Cardiac muscle cell (in vitro differentiated cells and primary cell): ENCODE measurements around the gene MAST4. TPM values are rescaled to one million over a fixed set of nuclear protein-coding genes. Genes with fewer than 3 reads are reported as not detected.
A peak's percentile ranks its signal among the peaks of the same experiment; 100 is the strongest.

Experiments
- DNase-seq, 2 donors: peaks; one replicate each; pipeline versions ENCODE4 v3.0.0 to v3.0.0-alpha.2; 2010 to 2017; ENCODE audit warnings: low read depth in 1 of 2, low spot score in 1 of 2
- H3K27ac ChIP-seq: fragments of 200-600 bp; sonication (generic); 2 replicates; pipeline ENCODE4 v1.5.1; 2016
- H3K27me3 ChIP-seq: fragments of 200-600 bp; sonication (generic); 2 replicates; pipeline ENCODE4 v1.6.0; 2016; ENCODE audit warnings: control low read depth
- H3K36me3 ChIP-seq: fragments of 200-600 bp; sonication (generic); 2 replicates; pipeline ENCODE4 v1.5.1; 2016; ENCODE audit warnings: control low read depth
- H3K4me1 ChIP-seq: fragments of 200-600 bp; sonication (generic); 2 replicates; pipeline ENCODE4 v1.8.1; 2017; ENCODE audit warnings: low read depth, mild to moderate bottlenecking, mixed run types
- H3K4me3 ChIP-seq: fragments of 200-600 bp; sonication (generic); 2 replicates; pipeline ENCODE4 v1.5.1; 2016; ENCODE audit warnings: mild to moderate bottlenecking
- H3K9me3 ChIP-seq: fragments of 200-600 bp; sonication (generic); 2 replicates; pipeline ENCODE4 v1.5.1; 2017; ENCODE audit warnings: low read depth, mild to moderate bottlenecking, control low read depth
- CTCF ChIP-seq: IDR thresholded peaks from 2 replicates; pipeline ENCODE4 v1.5.1; 2012; ENCODE audit warnings: low read depth, mild to moderate bottlenecking, low read length
- polyA plus RNA-seq: library from polyadenylated mRNA; unstranded; fragments of >200 nt; fragmentation: Nextera tagmentation; extraction: Ambion mirVana; gene quantifications from 2 replicates; pipeline ENCODE4 v1.2.1, GENCODE V29; 2016
- total RNA-seq: library from RNA; depleted of rRNA; stranded (reverse); fragments of >200 nt; gene quantifications from 2 replicates; pipeline ENCODE4 v1.2.3, GENCODE V29; 2016

The MAST4 gene
- total and polyA plus RNA-seq, 2 experiments from 2014 or later: 33.1 to 58.0 TPM

DNA sequence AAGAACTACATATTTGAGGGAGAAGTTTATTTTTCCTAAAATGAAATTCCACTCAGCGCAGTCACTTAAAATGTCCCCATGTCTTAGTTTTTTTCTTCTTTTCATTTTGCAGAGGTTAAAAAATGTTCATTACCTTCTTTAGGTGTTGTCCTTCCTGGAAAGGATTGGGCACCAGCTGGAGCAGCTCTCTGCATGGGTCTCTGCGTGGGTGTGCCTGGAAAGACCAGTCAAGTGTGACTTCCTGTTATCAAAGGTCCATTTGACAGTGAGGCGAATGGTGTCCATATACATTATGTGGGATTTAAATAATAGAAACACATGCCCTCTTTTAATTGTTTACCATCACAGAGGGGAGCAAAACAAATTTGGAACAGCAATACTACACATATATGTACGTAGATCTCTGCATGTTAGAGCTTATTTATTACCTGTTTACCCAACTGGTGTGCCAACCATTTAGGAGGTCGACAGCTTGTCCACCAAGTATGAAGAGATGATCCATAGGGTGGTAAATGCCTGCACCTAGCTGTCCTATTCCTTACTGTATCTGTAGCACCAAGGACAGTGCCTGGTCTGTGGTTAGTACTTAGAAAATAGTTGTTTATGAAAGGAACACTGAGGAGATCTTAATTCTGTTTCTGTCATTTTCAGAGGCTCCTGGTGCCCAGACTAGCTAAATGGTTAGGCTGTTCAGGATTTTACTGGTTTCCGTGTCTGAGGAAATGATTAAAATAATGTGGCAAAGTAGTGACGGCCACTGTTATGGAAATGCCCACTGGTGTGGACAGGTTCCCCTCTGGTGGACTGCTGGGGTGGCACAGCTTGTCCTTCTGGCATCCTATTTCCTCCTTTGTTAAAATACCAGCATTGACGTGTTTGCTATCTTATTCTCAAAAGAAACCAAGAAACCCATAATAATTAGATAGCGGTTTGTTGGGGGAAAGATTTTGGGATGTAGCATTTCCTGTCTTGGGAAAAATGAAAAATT is 200.4 kb downstream of the MAST4 start:
- DNase-seq: peak in 1 of 2 donors; percentile 27
- no peaks in the 10 kb centered on the region for H3K9me3 ChIP-seq
- TF ChIP-seq CTCF: peak; percentile 39
- no peaks in the 10 kb centered on the region for H3K4me1 ChIP-seq
- H3K36me3 ChIP-seq: no peaks in the 10 kb centered on the region
- H3K27me3 ChIP-seq: no peaks in the 10 kb centered on the region
- no peak overlapping the region for H3K27ac ChIP-seq
- H3K4me3 ChIP-seq: no peak overlapping the region

DNA sequence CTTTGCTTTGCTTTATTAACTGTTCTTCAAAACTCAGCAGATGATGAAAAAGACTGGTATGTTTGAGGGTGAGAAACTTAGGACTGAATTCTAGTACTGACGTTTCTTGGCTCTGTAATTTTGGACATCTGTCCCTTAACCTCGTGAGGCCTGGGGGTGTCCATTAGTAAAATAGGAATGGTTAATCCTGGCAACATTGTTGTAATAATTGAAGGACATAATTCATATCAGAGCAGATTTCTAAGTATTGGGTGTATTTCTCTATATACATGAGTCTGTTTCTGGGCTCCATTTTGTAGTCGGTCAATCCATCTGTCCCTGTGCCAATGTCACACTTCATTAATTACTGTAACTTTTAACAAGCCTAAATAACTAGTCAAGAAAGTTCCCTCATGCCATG is 206.7 kb downstream of the MAST4 start:
- no peak overlapping the region for H3K4me3 ChIP-seq
- no peak for TF ChIP-seq CTCF

DNA sequence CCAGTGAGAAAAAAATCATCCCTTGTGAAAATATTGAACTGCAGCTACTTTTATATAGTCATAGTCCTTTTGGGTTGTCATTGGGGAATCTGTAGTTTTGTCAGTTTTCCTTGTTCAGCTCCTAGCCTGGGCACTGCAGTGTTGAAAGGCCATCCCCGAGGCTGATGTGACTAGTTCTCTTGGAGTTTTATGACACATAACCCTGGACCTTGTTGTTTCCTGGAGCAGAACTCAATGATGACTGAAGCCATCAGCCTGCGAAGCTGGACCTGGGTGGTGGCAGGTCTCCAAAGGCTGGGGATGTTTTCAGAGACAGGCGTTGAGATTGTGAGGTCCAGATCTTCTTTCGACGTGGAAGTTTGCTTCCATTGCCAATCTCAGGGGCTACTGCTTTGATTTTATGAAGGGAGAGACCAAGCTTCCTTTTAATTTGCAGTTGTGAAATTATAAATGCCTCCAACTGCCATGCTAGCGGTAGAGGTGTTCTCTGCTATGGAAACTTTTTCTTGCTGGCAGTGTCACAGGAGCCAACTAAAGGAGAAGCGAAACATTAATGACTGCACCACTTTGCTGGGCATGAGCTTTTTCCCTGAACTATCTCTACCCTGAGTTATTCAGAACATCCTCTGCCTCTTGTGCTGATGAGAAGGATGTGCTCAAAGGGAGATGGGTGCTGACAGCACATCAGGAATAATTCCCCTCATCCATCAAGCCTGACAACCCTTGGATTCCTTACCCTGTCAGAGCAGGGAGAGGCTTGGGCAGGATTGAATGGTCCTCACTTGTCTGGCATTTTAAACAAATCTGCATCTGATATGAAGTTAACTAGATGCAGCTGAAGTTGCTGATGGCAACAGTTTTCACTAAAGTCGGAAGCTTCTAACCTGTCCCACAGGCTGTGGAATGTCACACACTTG is 209.6 kb downstream of the MAST4 start:
- TF ChIP-seq CTCF: no peak
- no peaks in the 10 kb centered on the region for H3K36me3 ChIP-seq
- no peak for DNase-seq
- no peaks in the 10 kb centered on the region for H3K9me3 ChIP-seq
- no peak overlapping the region for H3K27ac ChIP-seq
- H3K4me1 ChIP-seq: peaks cover 5% of the 10 kb centered on the region
- H3K27me3 ChIP-seq: no peaks in the 10 kb centered on the region
- H3K4me3 ChIP-seq: no peak overlapping the region

More for the DNA sequence above, 206.7 kb downstream of the MAST4 start:
- Histone ChIP-seq H3K9me3 (no peaks in the 10 kb centered on the region), H3K4me1 (peaks cover 1% of the 10 kb centered on the region), H3K27me3 (no peaks in the 10 kb centered on the region), H3K27ac (no peak overlapping the region), H3K36me3 (no peaks in the 10 kb centered on the region)
- no peak for DNase-seq

DNA sequence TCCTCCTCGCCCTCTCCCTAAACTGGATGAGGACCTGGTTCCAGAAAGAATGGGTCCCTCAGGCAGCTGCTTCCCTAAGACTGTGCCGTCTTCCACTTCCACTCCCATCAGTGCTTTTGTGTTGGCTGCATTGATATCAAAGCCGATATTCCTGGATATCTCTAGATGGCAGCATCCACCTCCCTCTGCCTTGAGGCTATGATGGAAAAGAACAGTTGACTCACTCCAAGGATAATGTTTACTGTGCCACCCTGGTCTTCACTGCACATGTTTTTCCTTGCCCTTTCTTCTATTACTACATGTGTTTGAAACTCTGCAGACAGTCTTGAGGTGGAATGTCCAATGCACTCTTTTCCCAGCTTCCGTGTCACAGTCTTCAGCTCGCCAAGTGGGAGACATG is 211.6 kb downstream of the MAST4 start:
- no peaks in the 10 kb centered on the region for H3K27me3 ChIP-seq
- DNase-seq: peak in 1 of 2 donors; percentile 64
- H3K9me3 ChIP-seq: no peaks in the 10 kb centered on the region
- H3K27ac ChIP-seq: no peak overlapping the region
- H3K4me3 ChIP-seq: no peak overlapping the region
- peak; percentile 45 for TF ChIP-seq CTCF
- no peaks in the 10 kb centered on the region for H3K36me3 ChIP-seq
- peaks cover 9% of the 10 kb centered on the region for H3K4me1 ChIP-seq

GRCh38 chr5:66808663-66809062 is 212.5 kb downstream of the MAST4 start:
- Histone ChIP-seq H3K4me3 (no peak overlapping the region), H3K9me3 (no peaks in the 10 kb centered on the region)
- no peak for TF ChIP-seq CTCF

More at GRCh38 chr5:66808663-66809062, 212.5 kb downstream of the MAST4 start:
- H3K27me3 ChIP-seq: no peaks in the 10 kb centered on the region
- H3K27ac ChIP-seq: no peak overlapping the region
- H3K4me1 ChIP-seq: peaks cover 9% of the 10 kb centered on the region
- no peaks in the 10 kb centered on the region for H3K36me3 ChIP-seq
- no peak for DNase-seq
